ENCODE measurements around the gene ARL6IP1. TPM values are rescaled to one million over a fixed set of nuclear protein-coding genes. Genes with fewer than 3 reads are reported as not detected.
"Not testable (repeated sequence)": the region's sequence is repeated elsewhere in the genome, so short reads cannot be mapped to it uniquely, and the experiment has no call there.

The ARL6IP1 gene
- total and polyA plus RNA-seq, 5 donors from 2014 or later: 110 to 374 (median 281) TPM

GRCh38 chr16:18742870-18743269, 58.5 kb downstream of the ARL6IP1 start:
- not testable (repeated sequence) for H3K4me1 ChIP-seq (ENCODE audit: control insufficient read depth, insufficient read depth, low read length, poor library complexity, severe bottlenecking); H3K36me3 ChIP-seq (ENCODE audit: control insufficient read depth, insufficient read depth, low read length); H3K27ac ChIP-seq (ENCODE audit: insufficient read depth, low read length, poor library complexity, severe bottlenecking); H3K27me3 ChIP-seq (ENCODE audit: control insufficient read depth, insufficient read depth, low read length); ATAC-seq (ENCODE audit: low read depth in 2 of 2); H3K27ac Mint-ChIP-seq; H3K9me3 Mint-ChIP-seq; H3K36me3 Mint-ChIP-seq; DNase-seq; H3K4me3 Mint-ChIP-seq; H3K27me3 Mint-ChIP-seq; H3K4me1 Mint-ChIP-seq; H3K4me3 ChIP-seq (ENCODE audit: low read depth, low read length); H3K9me3 ChIP-seq (ENCODE audit: control insufficient read depth in 2 of 2, low read length in 2 of 2)

Other genes starting within 250 kb of the ARL6IP1 start
- gene NOMO2, start 239.5 kb downstream of the ARL6IP1 start, total RNA-seq: 77.6 TPM
- 100 to 1,000 TPM in 2 of 4 donors, 10 to 100 TPM in 2; 89.8 to 126 (median 106) TPM for gene NOMO2, start 239.5 kb downstream of the ARL6IP1 start, polyA plus RNA-seq
- gene RPS15A, start 11.2 kb downstream of the ARL6IP1 start, total RNA-seq: 2,539 TPM
- gene RPS15A, start 11.2 kb downstream of the ARL6IP1 start, polyA plus RNA-seq: 1,000 to 10,000 TPM; 2,846 to 4,681 (median 4,057) TPM
- 200 TPM for gene SMG1, start 124.9 kb upstream of the ARL6IP1 start, total RNA-seq
- 10 to 100 TPM in 2 of 4 donors, 1 to 10 TPM in 2; 9.2 to 11.9 (median 10.8) TPM for gene SMG1, start 124.9 kb upstream of the ARL6IP1 start, polyA plus RNA-seq
- gene TMC7, start 182.4 kb upstream of the ARL6IP1 start, total RNA-seq: not detected
- under 1 TPM in 1 of 4 donors, not detected in 3; 0.10 TPM for gene TMC7, start 182.4 kb upstream of the ARL6IP1 start, polyA plus RNA-seq

Data from CD4-positive, CD25-positive, alpha-beta regulatory T cell (primary cell).